GM23338 (cell line): ENCODE data around the gene TNNI2. TPM values are rescaled to one million over a fixed set of nuclear protein-coding genes. Genes with fewer than 3 reads are reported as not detected.

ENCODE experiments used
- ATAC-seq: fragments of 200-7000 bp; cut with Tn5 transposase; 3 replicates; pipeline ENCODE4 v1.9.1; 2020
- DNase-seq: peaks from one replicate; pipeline ENCODE4 v3.0.0-alpha.2; 2015; ENCODE audit warnings: low spot score
- H2AFZ ChIP-seq: fragments of 200-600 bp; sonication (generic); 2 replicates; pipeline ENCODE4 v1.8.0; 2016; ENCODE audit warnings: antibody characterized with exemption, mild to moderate bottlenecking, moderate library complexity
- H3F3A ChIP-seq: fragments of 200-600 bp; sonication (generic); replicated peaks from 2 replicates; pipeline ENCODE4 v1.8.0; 2017; ENCODE audit warnings: antibody characterized with exemption, mixed run types, low read depth
- H3K27ac ChIP-seq: fragments of 200-600 bp; sonication (generic); 2 replicates; pipeline ENCODE4 v1.6.1; 2016; ENCODE audit warnings: low read depth
- H3K27me3 ChIP-seq: fragments of 200-600 bp; sonication (generic); 2 replicates; pipeline ENCODE4 v1.8.0; 2016; ENCODE audit warnings: mild to moderate bottlenecking, mixed run types, moderate library complexity; ENCODE audit not compliant: insufficient read depth
- H3K36me3 ChIP-seq: fragments of 200-600 bp; sonication (generic); 2 replicates; pipeline ENCODE4 v1.8.0; 2016; ENCODE audit warnings: mild to moderate bottlenecking; ENCODE audit not compliant: insufficient read depth
- H3K4me1 ChIP-seq: fragments of 200-600 bp; sonication (generic); 2 replicates; pipeline ENCODE4 v1.8.0; 2016; ENCODE audit warnings: mild to moderate bottlenecking, moderate library complexity; ENCODE audit not compliant: insufficient read depth
- H3K4me2 ChIP-seq: fragments of 200-600 bp; sonication (generic); 2 replicates; pipeline ENCODE4 v1.7.1; 2017; ENCODE audit warnings: mixed run types
- H3K4me3 ChIP-seq: fragments of 200-600 bp; sonication (generic); 2 replicates; pipeline ENCODE4 v1.6.1; 2016; ENCODE audit warnings: mixed run types
- H3K79me2 ChIP-seq: fragments of 200-600 bp; sonication (generic); replicated peaks from 2 replicates; pipeline ENCODE4 v1.8.0; 2017; ENCODE audit warnings: mild to moderate bottlenecking; ENCODE audit not compliant: insufficient read depth
- H3K9me2 ChIP-seq: fragments of 200-600 bp; sonication (generic); 2 replicates; pipeline ENCODE4 v1.8.0; 2017; ENCODE audit not compliant: insufficient read depth
- H4K20me1 ChIP-seq: fragments of 200-600 bp; sonication (generic); replicated peaks from 2 replicates; pipeline ENCODE4 v1.8.0; 2017; ENCODE audit warnings: mild to moderate bottlenecking; ENCODE audit not compliant: insufficient read depth
- H3K27ac Mint-ChIP-seq: 2 replicates; pipeline ENCODE4 v1.8.0; 2020; ENCODE audit warnings: inconsistent platforms, mild to moderate bottlenecking, moderate library complexity, mixed read lengths
- H3K27me3 Mint-ChIP-seq: 3 replicates; pipeline ENCODE4 v1.8.0; 2022; ENCODE audit warnings: low read depth, mild to moderate bottlenecking, moderate library complexity, mixed read lengths, inconsistent platforms; ENCODE audit not compliant: insufficient read depth, poor library complexity
- H3K36me3 Mint-ChIP-seq: 3 replicates; pipeline ENCODE4 v1.8.0; 2021; ENCODE audit warnings: low read depth, mild to moderate bottlenecking, inconsistent platforms, moderate library complexity, mixed read lengths
- H3K4me1 Mint-ChIP-seq: 3 replicates; pipeline ENCODE4 v1.8.0; 2020; ENCODE audit warnings: mild to moderate bottlenecking, inconsistent platforms, mixed read lengths
- H3K4me3 Mint-ChIP-seq: 3 replicates; pipeline ENCODE4 v1.8.0; 2021; ENCODE audit warnings: moderate library complexity, mild to moderate bottlenecking, inconsistent platforms, mixed read lengths
- H3K9me3 Mint-ChIP-seq: 3 replicates; pipeline ENCODE4 v1.8.0; 2020; ENCODE audit warnings: moderate library complexity, mild to moderate bottlenecking, inconsistent platforms, mixed read lengths
- ETS1 ChIP-seq: IDR thresholded peaks from 2 replicates; pipeline ENCODE4 v1.6.1; 2016; ENCODE audit warnings: antibody characterized with exemption
- EZH2phosphoT487 ChIP-seq: fragments of 200-600 bp; sonication (generic); IDR thresholded peaks from one replicate; pipeline ENCODE4 v1.8.1; 2018; ENCODE audit warnings: antibody characterized with exemption; ENCODE audit not compliant: unreplicated experiment
- JUNB ChIP-seq: IDR thresholded peaks from one replicate; pipeline ENCODE4 v1.6.1; 2016; ENCODE audit warnings: antibody characterized with exemption; ENCODE audit not compliant: unreplicated experiment
- POLR2AphosphoS5 ChIP-seq: IDR thresholded peaks from 2 replicates; pipeline ENCODE4 v1.6.1; 2016; ENCODE audit warnings: antibody characterized with exemption, low read depth
- REST ChIP-seq: IDR thresholded peaks from one replicate; pipeline ENCODE4 v1.6.1; 2018; ENCODE audit warnings: antibody characterized with exemption; ENCODE audit not compliant: unreplicated experiment
- ZNF114 ChIP-seq: fragments of 250-450 bp; sonication (Bioruptor Pico); IDR thresholded peaks from 2 replicates; pipeline ENCODE4 v1.5.0; 2020; ENCODE audit warnings: mild to moderate bottlenecking, moderate library complexity
- ZNF331 ChIP-seq: fragments of 250-450 bp; sonication (Bioruptor Pico); IDR thresholded peaks from 2 replicates; pipeline ENCODE4 v1.5.0; 2020; ENCODE audit warnings: low read depth, mild to moderate bottlenecking, moderate library complexity
- polyA plus RNA-seq: library from polyadenylated mRNA; unstranded; fragments of >200 nt; fragmentation: Nextera tagmentation; extraction: Ambion mirVana; gene quantifications from 2 replicates; pipeline ENCODE4 v1.2.1, GENCODE V29; 2016
- total RNA-seq: library from RNA; depleted of rRNA; stranded (reverse); fragments of >200 nt; shearing (Covaris generic); gene quantifications from 2 replicates; pipeline ENCODE4 v1.2.3, GENCODE V29; 2014
- TF ChIP-seq, protein P1 (sequence below), 2 experiments: fragments of 200-600 bp in 1 of 2; sonication (generic) in 1 of 2; conservative IDR thresholded peaks; 2 replicates each; pipeline versions ENCODE4 v1.5.1 to v1.6.1; 2016 to 2017; ENCODE audit warnings: antibody characterized with exemption in 2 of 2, low read depth in 2 of 2, mild to moderate bottlenecking in 2 of 2, moderate library complexity in 1 of 2

Gene TNNI2
- total and polyA plus RNA-seq, 2 experiments from 2014 or later, result not detected

GRCh38 chr11:1880746-1881441, 42.1 kb downstream of the TNNI2 start:
- no peaks in the 10 kb centered on the region for H3K9me2 ChIP-seq
- TF ChIP-seq, protein P1, sequence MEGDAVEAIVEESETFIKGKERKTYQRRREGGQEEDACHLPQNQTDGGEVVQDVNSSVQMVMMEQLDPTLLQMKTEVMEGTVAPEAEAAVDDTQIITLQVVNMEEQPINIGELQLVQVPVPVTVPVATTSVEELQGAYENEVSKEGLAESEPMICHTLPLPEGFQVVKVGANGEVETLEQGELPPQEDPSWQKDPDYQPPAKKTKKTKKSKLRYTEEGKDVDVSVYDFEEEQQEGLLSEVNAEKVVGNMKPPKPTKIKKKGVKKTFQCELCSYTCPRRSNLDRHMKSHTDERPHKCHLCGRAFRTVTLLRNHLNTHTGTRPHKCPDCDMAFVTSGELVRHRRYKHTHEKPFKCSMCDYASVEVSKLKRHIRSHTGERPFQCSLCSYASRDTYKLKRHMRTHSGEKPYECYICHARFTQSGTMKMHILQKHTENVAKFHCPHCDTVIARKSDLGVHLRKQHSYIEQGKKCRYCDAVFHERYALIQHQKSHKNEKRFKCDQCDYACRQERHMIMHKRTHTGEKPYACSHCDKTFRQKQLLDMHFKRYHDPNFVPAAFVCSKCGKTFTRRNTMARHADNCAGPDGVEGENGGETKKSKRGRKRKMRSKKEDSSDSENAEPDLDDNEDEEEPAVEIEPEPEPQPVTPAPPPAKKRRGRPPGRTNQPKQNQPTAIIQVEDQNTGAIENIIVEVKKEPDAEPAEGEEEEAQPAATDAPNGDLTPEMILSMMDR (conservative IDR thresholded peaks at IDR 0.05; ENCODE audit: low read depth in 2 of 2), result no peak
- TF ChIP-seq EZH2phosphoT487 (no peak), JUNB (no peak), REST (no peak), POLR2AphosphoS5 (no peak), ZNF114 (no peak), ETS1 (no peak), ZNF331 (CRISPR knock-in tag) (no peak)
- no peaks in the 10 kb centered on the region for H3K27me3 ChIP-seq
- no peak overlapping the region for H3K4me3 ChIP-seq
- no peaks in the 10 kb centered on the region for H3K36me3 ChIP-seq
- H3K27ac Mint-ChIP-seq, result no peak overlapping the region
- no peaks in the 10 kb centered on the region for H3K9me3 Mint-ChIP-seq
- no peak overlapping the region for H3K4me3 Mint-ChIP-seq
- no peaks in the 10 kb centered on the region for H3K36me3 Mint-ChIP-seq
- no peaks in the 10 kb centered on the region; the same call in 2 of the 3 replicates for H3K4me1 Mint-ChIP-seq
- no peak overlapping the region for H2AFZ ChIP-seq
- H3K4me1 ChIP-seq, result no peaks in the 10 kb centered on the region
- no peak overlapping the region for H3K4me2 ChIP-seq
- ATAC-seq, result no peak
- no peaks in the 10 kb centered on the region for H3F3A ChIP-seq
- no peak overlapping the region for H3K27ac ChIP-seq
- DNase-seq, result no peak
- peaks cover 4% of the 10 kb centered on the region for H3K27me3 Mint-ChIP-seq
- H3K79me2 ChIP-seq, result no peaks in the 10 kb centered on the region
- no peaks in the 10 kb centered on the region for H4K20me1 ChIP-seq
